GM12891 (cell line): ENCODE measurements around the gene YIF1B.
A peak's percentile ranks its signal among the peaks of the same experiment; 100 is the strongest.
"Not testable (repeated sequence)": the region's sequence is repeated elsewhere in the genome, so short reads cannot be mapped to it uniquely, and the experiment has no call there.

ENCODE experiments used
- DNase-seq: peaks from one replicate; pipeline ENCODE4 v3.0.0; 2011; ENCODE audit warnings: low spot score; ENCODE audit not compliant: insufficient read length
- FAIRE-seq: peaks from 2 replicates; lab custom pipeline; 2011; peaks lifted over from hg19 to GRCh38; lab: Jason Lieb, UNC
- PAX5 ChIP-seq: IDR thresholded peaks from 2 replicates; pipeline ENCODE4 v1.6.1; 2011; ENCODE audit warnings: low read length, moderate library complexity, mild to moderate bottlenecking; ENCODE audit not compliant: insufficient read depth, severe bottlenecking
- POLR2A ChIP-seq: IDR thresholded peaks from 2 replicates; pipeline ENCODE4 v1.6.1; 2011; ENCODE audit warnings: low read depth, low read length, control low read depth
- POLR2AphosphoS5 ChIP-seq: IDR thresholded peaks from 2 replicates; pipeline ENCODE4 v1.6.1; 2011; ENCODE audit warnings: low read depth, low read length, control low read depth
- POU2F2 ChIP-seq: IDR thresholded peaks from 2 replicates; pipeline ENCODE4 v1.6.1; 2011; ENCODE audit warnings: low read depth, mild to moderate bottlenecking, control low read depth, low read length, moderate library complexity
- SPI1 ChIP-seq: IDR thresholded peaks from 2 replicates; pipeline ENCODE4 v1.6.1; 2011; ENCODE audit warnings: low read depth, low read length, control low read depth
- TAF1 ChIP-seq: IDR thresholded peaks from 2 replicates; pipeline ENCODE4 v1.6.1; 2011; ENCODE audit warnings: low read depth, low read length, control low read depth

Gene YIF1B

DNA sequence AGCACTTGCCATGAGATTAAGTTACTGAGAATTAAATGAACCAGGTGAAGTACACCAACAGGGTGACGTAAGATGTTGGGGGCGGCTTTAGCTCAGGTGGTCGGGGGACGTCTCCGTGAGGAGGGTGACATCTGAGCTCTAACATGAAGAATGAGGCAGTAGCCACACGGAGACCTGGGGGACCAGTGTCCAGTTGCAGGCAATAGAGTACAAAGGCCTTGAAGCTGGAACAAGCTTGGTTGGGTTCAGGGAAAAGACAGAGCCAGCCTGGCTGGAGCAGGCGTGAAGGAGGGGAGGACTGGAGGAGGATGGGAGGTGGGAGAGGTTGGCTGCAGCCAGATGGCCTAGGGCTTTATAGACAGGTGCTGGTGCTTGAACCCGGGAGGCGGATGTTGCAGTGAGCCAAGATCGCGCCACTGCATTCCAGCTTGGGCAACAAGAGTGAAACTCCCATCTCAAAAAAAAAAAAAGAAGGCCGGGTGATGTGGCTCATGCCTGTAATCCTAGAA, 49.8 kb downstream of the YIF1B start:
- no peak for FAIRE-seq
- TF ChIP-seq SPI1 (no peak), POLR2A (no peak)
- DNase-seq = no peak

DNA sequence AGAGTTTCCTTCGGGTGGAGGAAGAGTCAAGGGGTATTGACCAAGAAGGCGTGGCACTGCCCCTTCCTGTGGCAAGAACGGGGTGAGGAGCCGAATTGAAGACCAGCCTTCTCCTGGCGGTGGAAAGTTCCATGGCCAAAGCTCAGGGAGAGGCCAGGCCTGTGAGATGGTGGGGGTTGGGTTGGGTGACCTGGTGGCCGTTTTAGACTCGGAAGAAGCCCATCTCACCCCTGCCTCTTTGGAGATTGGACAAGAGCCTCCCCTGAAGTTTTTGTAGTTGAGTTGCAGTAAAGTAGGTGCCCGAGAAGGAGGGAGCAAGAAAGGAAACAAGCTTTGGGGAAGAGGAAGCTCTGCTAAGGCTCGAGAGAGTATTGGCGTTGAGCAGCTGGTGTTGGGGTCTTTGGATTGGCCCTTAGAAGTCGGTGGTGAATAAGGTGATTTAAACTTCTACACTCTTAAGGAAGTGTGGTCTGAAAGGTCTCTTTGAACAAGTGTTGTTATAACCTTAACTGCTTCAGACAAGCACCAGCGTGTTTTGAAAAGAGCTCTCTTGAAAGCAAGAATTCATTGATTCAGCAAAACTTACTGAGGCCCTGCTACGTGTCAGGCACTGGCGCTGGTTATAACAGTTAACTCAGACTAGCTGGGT, 50.4 kb downstream of the YIF1B start:
- TF ChIP-seq PAX5 (no peak), SPI1 (no peak), POLR2AphosphoS5 (no peak), POU2F2 (no peak), TAF1 (no peak), POLR2A (no peak)
- FAIRE-seq (peak; percentile 41), DNase-seq (no peak)

DNA sequence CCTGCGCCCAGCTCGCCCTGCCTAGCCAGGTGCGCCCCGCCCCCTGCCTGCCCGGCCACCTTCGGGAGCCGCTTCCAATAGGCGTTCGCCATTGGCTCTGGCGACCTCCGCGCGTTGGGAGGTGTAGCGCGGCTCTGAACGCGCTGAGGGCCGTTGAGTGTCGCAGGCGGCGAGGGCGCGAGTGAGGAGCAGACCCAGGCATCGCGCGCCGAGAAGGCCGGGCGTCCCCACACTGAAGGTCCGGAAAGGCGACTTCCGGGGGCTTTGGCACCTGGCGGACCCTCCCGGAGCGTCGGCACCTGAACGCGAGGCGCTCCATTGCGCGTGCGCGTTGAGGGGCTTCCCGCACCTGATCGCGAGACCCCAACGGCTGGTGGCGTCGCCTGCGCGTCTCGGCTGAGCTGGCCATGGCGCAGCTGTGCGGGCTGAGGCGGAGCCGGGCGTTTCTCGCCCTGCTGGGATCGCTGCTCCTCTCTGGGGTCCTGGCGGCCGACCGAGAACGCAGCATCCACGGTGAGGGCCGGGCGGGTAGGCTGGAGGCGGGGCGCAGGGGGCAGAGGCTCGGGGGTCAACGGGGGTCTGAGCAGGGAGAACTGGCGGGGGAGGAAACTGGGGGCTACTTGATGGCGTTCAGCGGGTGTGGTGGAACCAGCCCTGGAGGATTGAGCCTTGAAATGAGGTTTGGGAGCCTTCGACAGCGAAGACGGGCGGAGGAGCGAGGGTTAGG, 51.1 kb downstream of the YIF1B start, which contains the start of gene SPINT2:
Gene SPINT2, plus strand, starts transcription at position 88 of the 727 bp plus-strand sequence. Its CDS starts 320 bp downstream, at position 408.
- DNase-seq (peak; percentile 62), FAIRE-seq (no peak)
- 0 out of 2 replicates have a peak, but pooled peaks have one; percentile 16 for TF ChIP-seq POLR2AphosphoS5
- 0 out of 2 replicates have a peak, but pooled peaks have one; percentile 20 for TF ChIP-seq POU2F2
- no peak for TF ChIP-seq POLR2A

DNA sequence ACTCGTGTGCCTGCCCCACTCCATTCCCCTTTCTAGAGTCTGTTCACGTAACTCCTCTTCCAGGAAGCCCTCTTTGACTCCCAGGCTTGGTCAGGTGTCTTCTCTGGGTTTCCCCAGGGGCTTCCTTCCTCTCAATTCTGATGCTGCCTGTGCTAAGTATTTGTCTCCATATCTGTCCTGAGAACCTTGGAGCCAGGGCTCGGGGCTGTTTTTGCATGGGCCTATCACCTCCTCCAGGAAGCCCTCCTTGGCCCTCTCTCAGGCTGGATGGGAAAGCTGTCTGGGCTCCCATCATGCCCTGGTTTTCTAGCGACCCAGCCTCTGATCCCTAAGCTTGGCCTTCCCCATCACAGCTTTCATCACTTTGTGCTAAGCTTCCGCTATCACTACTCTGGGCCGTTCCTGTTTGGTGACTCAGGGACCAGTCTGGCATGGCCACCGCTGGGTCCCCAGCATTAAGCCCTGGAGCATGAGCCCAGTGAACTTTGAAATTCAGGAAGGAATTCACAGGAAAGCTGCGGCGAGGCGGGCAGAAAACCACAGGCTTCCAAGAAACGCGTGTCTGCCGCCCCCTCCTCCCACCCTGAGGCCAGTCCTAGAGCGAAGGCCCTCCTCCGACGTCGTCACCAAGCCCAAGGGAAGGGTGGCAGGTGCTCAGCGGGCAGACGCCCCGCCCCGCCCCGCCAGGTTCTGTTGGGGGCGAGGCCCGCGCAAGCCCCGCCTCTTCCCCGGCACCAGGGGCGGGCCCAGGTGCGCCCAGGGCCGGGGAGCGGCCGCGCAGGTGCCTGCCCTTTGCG, 51.9 kb downstream of the YIF1B start:
- FAIRE-seq (peak; percentile 89), DNase-seq (peak; percentile 75)
- no peak for TF ChIP-seq PAX5
- TF ChIP-seq SPI1 = no peak
- TF ChIP-seq POU2F2 = no peak
- no peak for TF ChIP-seq TAF1
- TF ChIP-seq POLR2AphosphoS5 = no peak
- TF ChIP-seq POLR2A = no peak

DNA sequence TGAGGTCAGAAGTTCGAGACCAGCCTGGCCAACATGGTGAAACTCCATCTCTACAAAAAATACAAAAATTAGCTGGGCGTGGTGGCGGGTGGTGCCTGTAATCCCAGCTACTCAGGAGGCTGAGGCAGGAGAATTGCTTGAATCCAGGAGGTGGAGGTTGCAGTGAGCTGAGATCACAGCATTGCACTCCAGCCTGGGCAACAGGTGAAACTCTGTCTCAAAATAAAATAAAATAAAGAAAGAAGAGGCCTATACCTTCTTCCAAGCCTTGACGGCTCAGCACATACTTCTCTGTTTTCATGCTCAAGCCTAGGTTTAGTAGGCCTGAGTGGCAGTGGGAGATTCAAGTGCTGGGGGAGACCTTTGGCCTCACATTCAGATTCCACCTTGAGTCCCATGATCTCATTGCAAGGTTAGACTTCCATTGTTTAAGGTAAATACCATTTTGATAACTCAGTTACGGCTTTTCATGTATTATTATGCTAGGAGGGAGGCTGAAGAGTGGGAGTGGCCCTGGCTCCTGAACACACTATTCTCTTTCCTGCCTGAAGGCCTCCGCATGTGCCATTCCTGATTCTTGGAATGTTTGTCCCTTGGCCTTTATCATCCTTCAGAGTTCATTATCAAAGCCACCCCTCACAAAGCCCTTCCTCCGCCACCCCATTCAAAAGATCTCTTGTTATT, 53.0 kb downstream of the YIF1B start:
- FAIRE-seq (no peak), DNase-seq (no peak)
- TF ChIP-seq PAX5 (no peak), TAF1 (no peak), POLR2AphosphoS5 (no peak), POLR2A (no peak), SPI1 (no peak), POU2F2 (no peak)

DNA sequence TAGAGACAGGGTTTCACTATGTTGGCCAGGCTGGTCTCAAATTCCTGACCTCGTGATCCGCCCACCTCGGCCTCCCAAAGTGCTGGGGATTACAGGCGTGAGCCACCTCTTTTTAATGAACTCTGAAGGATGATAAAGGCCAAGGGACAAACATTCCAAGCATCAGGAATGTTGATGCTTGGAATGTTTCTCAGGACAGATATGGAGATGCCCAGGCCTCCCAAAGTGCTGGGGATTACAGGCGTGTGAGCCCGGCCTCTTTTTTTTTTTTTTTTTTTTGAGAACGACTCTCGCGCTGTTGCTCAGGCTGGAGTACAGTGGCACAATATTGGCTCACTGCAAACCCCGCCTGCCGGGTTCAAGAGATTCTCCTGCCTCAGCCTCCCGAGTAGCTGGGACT, 53.8 kb downstream of the YIF1B start:
- DNase-seq, FAIRE-seq: not testable (repeated sequence)

DNA sequence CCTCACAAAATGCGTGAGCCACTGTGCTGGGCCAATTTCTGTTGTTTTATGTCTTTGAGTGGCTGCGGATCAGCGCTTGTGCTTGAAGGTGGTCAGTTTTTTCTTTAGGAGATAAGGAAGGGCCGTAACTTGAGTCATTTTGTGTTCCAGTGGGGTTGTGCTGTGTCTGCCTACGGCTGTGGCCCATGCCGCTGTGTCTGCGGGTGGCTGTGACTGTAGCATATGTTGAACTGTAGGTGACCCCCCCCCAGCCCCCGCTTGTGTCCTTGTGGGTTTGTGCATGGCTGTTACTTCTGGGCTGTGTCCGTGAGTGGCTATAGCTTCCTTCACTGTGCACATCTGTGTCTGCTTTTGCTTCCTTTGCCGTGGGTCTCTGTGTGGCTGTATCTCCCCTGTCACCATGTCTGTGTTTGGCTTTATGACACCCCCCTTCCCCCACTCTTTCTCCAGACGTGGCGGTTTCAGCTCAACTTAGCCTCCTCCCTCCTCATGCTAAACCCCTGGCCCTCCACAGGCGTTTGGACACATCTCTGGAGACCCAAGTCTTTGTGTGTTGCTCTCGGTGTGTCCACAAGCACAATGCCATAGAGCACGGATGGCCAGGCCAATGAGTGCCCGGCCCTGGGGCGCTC, 60.2 kb downstream of the YIF1B start:
- peak; percentile 54 for FAIRE-seq
- no peak for DNase-seq
- TF ChIP-seq TAF1 (no peak), POLR2AphosphoS5 (no peak), POLR2A (no peak), SPI1 (no peak), POU2F2 (no peak), PAX5 (no peak)

DNA sequence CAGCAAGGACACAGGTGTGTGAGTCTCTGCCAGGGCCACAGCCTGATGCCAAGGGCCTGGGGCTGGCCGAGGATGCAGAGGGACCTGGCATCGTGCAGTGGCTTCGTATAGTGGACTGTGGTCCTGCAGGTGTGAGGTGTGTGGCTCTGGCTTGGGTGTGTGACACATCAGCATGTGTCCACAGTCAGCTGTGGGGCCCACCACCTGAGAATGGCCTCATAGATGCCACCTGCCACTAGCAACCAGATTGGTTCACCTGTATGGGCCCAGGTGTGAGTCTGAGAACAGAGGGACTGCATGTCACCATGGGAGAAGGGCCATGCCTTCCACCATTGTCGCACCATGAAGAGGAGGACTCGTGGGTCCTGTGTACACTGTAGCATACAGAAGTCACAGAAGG, 62.0 kb downstream of the YIF1B start:
- TF ChIP-seq POLR2A = no peak
- FAIRE-seq (peak; percentile 50), DNase-seq (no peak)
